Coronary artery (tissue), 2 donors: ENCODE data around the gene UBTF.

ENCODE experiments used
- DNase-seq: peaks from one replicate; pipeline ENCODE4 v3.0.0-alpha.2; 2017; ENCODE audit warnings: low spot score
- H3K27ac ChIP-seq, 2 donors: fragments of 200-600 bp; sonication (generic); one replicate each; pipeline ENCODE4 v1.5.1; 2016 to 2019
- H3K4me3 ChIP-seq: fragments of 200-600 bp; sonication (generic); 2 replicates; pipeline ENCODE4 v1.5.1; 2016; ENCODE audit warnings: mild to moderate bottlenecking, moderate library complexity
- TF ChIP-seq, protein P1 (sequence below): fragments of 200-600 bp; sonication (generic); IDR thresholded peaks from one replicate; pipeline ENCODE4 v1.5.1; 2019; ENCODE audit warnings: antibody characterized with exemption

UBTF gene

DNA sequence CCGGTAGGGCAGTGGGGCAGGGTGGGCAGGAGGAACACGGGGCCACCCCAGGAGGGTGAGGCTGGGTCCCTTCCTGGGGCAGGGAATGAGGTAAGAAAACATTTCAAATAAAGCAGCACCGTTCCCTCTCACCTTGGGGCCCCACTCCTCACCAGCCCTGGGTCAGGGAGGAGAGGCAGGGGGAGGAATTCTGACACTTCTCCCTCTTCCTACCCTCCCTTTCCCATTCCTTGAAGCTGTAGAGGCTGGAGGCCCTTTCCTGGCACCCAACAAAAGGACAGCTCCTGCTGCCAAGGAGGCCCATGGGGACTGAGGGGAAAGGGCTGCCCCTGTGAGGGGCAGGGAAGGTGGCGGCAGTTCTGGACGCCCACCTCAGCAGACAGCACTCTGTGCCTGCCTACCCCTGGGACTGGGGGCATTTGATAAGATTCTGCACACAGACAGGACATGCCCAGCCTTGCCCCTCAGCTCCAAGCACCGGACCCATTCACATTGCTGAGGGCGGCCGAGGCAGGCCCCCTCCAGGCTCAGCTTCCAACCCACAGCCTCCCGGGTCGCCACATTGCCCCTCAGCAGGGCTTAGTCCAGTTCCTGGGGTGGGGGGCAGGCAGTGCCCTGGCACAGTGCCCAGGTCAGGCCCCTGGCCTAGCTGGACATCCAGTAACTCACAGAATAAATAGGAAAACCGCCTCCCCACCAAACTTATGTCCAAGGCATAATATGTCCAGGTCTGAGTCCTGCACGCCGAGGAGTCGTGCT lies 26.0 kb downstream of the UBTF start:
- H3K27ac ChIP-seq: no peak overlapping the region
- DNase-seq: no peak
- TF ChIP-seq, protein P1, sequence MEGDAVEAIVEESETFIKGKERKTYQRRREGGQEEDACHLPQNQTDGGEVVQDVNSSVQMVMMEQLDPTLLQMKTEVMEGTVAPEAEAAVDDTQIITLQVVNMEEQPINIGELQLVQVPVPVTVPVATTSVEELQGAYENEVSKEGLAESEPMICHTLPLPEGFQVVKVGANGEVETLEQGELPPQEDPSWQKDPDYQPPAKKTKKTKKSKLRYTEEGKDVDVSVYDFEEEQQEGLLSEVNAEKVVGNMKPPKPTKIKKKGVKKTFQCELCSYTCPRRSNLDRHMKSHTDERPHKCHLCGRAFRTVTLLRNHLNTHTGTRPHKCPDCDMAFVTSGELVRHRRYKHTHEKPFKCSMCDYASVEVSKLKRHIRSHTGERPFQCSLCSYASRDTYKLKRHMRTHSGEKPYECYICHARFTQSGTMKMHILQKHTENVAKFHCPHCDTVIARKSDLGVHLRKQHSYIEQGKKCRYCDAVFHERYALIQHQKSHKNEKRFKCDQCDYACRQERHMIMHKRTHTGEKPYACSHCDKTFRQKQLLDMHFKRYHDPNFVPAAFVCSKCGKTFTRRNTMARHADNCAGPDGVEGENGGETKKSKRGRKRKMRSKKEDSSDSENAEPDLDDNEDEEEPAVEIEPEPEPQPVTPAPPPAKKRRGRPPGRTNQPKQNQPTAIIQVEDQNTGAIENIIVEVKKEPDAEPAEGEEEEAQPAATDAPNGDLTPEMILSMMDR: no peak
- H3K4me3 ChIP-seq: no peak overlapping the region

DNA sequence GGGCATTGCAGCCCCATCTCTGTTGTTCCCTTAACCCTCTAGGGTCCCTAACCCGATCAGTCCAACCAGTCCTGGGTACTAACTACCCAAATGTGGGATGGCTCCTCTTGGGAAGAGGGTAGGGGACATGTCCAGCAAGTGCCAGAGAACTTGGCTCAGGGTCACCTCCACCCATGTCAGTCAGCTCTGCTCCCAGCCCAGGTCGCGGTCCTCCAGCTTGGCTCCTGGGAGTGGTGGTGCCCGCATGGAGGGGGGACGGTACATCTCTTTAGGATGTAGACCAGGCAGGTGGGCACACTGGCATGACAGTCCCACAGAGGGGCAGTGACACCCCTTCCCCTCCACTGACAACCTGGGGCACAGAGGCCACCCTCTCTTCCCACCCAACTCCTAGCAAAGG lies 26.7 kb downstream of the UBTF start:
- H3K27ac ChIP-seq: no peak overlapping the region
- no peak overlapping the region for H3K4me3 ChIP-seq
- DNase-seq: no peak
- TF ChIP-seq, protein P1: no peak

DNA sequence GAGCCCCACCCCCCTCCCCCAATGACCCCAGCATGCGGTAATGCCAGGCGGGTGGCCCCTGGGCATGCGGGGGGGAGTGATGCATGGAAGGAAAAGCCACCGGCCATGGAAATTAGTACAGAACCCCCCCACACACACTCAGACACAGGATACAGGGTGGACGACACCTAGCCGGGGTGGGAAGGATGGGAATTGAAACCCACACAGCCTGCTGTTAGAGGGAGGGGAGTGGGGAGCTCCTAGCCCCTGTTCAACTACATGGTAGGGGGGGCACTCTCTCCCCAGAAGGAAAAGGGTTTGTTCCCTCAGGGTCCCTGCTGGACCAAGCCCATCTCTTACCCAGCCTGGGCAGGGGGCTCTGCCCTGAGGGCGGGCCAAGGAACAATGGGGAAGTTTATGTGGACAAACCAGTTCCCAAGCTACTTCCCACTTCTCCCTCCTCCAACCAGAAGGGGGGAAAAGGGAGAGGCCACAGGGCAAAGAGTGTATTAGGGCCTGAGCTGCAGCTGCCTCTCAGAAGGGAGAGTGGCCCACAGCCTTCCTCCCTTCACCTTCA lies 27.5 kb downstream of the UBTF start:
- TF ChIP-seq, protein P1: no peak
- peak overlapping the region in 1 of 2 donors; percentile 37 for H3K27ac ChIP-seq
- no peak for DNase-seq
- no peak overlapping the region for H3K4me3 ChIP-seq

DNA sequence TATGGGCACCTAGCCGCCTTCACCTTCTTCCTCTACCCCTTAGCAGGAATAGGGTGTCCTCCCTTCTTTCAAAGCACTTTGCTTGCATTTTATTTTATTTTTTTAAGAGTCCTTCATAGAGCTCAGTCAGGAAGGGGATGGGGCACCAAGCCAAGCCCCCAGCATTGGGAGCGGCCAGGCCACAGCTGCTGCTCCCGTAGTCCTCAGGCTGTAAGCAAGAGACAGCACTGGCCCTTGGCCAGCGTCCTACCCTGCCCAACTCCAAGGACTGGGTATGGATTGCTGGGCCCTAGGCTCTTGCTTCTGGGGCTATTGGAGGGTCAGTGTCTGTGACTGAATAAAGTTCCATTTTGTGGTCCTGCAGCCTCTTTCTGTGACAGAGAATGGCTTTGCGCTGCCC lies 28.1 kb downstream of the UBTF start:
- TF ChIP-seq, protein P1: no peak
- DNase-seq: no peak
- no peak overlapping the region for H3K27ac ChIP-seq
- no peak overlapping the region for H3K4me3 ChIP-seq

DNA sequence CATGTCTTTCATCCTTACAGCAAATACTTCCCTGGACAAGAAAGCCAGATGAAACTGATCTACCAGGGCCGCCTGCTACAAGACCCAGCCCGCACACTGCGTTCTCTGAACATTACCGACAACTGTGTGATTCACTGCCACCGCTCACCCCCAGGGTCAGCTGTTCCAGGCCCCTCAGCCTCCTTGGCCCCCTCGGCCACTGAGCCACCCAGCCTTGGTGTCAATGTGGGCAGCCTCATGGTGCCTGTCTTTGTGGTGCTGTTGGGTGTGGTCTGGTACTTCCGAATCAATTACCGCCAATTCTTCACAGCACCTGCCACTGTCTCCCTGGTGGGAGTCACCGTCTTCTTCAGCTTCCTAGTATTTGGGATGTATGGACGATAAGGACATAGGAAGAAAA lies 29.0 kb downstream of the UBTF start:
- TF ChIP-seq, protein P1: no peak
- no peak overlapping the region for H3K27ac ChIP-seq
- DNase-seq: no peak
- no peak overlapping the region for H3K4me3 ChIP-seq

DNA sequence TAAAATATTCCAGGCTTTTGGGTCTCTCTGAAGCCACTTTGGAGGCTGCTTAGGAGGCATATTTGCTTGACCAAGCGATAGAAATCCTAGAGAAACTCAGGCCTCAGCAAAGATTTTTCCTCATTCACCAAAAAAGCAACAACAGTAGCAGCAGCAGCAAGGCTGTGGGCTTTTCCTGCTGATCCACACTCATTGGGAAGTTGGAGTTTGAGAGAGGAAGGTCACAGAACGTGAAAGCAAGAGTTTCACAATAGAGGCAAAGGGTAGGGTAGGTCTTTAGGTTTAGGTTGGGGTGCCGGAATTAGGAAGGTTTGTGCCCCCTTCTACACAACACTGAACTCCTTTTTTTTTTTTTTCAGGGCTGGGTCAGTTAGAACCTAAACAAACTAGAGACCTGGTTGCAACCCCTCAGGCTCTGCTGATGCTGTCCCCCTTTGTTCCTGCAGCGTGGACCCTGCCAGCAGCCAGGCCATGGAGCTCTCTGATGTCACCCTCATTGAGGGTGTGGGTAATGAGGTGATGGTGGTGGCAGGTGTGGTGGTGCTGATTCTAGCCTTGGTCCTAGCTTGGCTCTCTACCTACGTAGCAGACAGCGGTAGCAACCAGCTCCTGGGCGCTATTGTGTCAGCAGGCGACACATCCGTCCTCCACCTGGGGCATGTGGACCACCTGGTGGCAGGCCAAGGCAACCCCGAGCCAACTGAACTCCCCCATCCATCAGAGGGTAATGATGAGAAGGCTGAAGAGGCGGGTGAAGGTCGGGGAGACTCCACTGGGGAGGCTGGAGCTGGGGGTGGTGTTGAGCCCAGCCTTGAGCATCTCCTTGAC lies 30.7 kb downstream of the UBTF start:
- Histone ChIP-seq H3K4me3 (no peak overlapping the region), H3K27ac (peak overlapping the region; percentile 98 to 99)
- DNase-seq: no peak
- TF ChIP-seq, protein P1: no peak
